Endothelial cell of umbilical vein (primary cell): ENCODE measurements around the gene GPN1. TPM values are rescaled to one million over a fixed set of nuclear protein-coding genes. Genes with fewer than 3 reads are reported as not detected.

Source experiments
- BruUV-seq: library from RNA; stranded (reverse); fragments of 400-500 nt; replicated peaks from 2 replicates; lab custom pipeline; 2021; lab: Mats Ljungman, UMichigan
- CTCF ChIA-PET: fragments of 300-600, 350-600 bp; sonication (Branson Sonifier 250); formaldehyde crosslinking; loops from one replicate; lab custom pipeline; 2021; ENCODE audit warnings: antibody characterized with exemption, inconsistent platforms; lab: Charles Lee
- POLR2A ChIA-PET: fragments of 300-600, 350-600 bp; sonication (Branson Sonifier 250); formaldehyde crosslinking; loops from one replicate; lab custom pipeline; 2021; ENCODE audit warnings: antibody characterized with exemption, inconsistent platforms; lab: Charles Lee
- DNase-seq: peaks from one replicate; pipeline ENCODE4 v3.0.0-alpha.2; 2011; ENCODE audit warnings: low read depth, low spot score
- FAIRE-seq: peaks from 2 replicates; lab custom pipeline; 2011; peaks lifted over from hg19 to GRCh38; lab: Jason Lieb, UNC
- H2AFZ ChIP-seq: 2 replicates; pipeline ENCODE4 v1.6.0; 2012; ENCODE audit warnings: low read depth, low read length, control low read depth, inconsistent platforms
- H3K27ac ChIP-seq: 2 replicates; pipeline ENCODE4 v1.5.1; 2011; ENCODE audit warnings: low read depth, mild to moderate bottlenecking, control low read depth, low read length, moderate library complexity; ENCODE audit not compliant: insufficient read depth
- H3K27me3 ChIP-seq, 2 experiments: 2 replicates each; pipeline versions ENCODE4 v1.6.0 to v1.6.1; 2011; ENCODE audit warnings: low read length in 2 of 2, mixed read lengths in 1 of 2; ENCODE audit not compliant: control insufficient read depth in 2 of 2, insufficient read depth in 2 of 2
- H3K36me3 ChIP-seq, 2 experiments: 2 replicates in 1 of 2; 3 replicates in 1 of 2; pipeline ENCODE4 v1.5.1; 2011; ENCODE audit warnings: low read length in 2 of 2, mild to moderate bottlenecking in 1 of 2, moderate library complexity in 1 of 2; ENCODE audit not compliant: control insufficient read depth in 2 of 2, insufficient read depth in 2 of 2; ENCODE audit errors: extremely low read depth in 1 of 2
- H3K4me1 ChIP-seq: 3 replicates; pipeline ENCODE4 v1.5.1; 2011; ENCODE audit warnings: mild to moderate bottlenecking, low read length; ENCODE audit not compliant: control insufficient read depth, insufficient read depth; ENCODE audit errors: extremely low read depth
- H3K4me2 ChIP-seq: 2 replicates; pipeline ENCODE4 v1.6.1; 2011; ENCODE audit warnings: low read length, control low read depth, mixed read lengths; ENCODE audit not compliant: insufficient read depth
- H3K4me3 ChIP-seq, 3 experiments: fragments of 200-600 bp in 1 of 3; sonication (generic), shearing (Covaris generic) in 1 of 3; replicated peaks in 1 of 3; 2 replicates each; pipeline ENCODE4 v1.5.1; 2011 to 2016; ENCODE audit warnings: control low read depth in 3 of 3, low read length in 3 of 3, mild to moderate bottlenecking in 2 of 3, inconsistent platforms in 1 of 3, low read depth in 1 of 3, moderate library complexity in 1 of 3; ENCODE audit not compliant: insufficient read depth in 1 of 3
- H3K79me2 ChIP-seq: 2 replicates; pipeline ENCODE4 v1.6.0; 2012; ENCODE audit warnings: low read length, inconsistent platforms; ENCODE audit not compliant: control insufficient read depth, insufficient read depth
- H3K9ac ChIP-seq: replicated peaks from 2 replicates; pipeline ENCODE3; 2011; ENCODE audit warnings: low read length, control low read depth; ENCODE audit not compliant: insufficient read depth; ENCODE audit errors: extremely low read depth
- H3K9me1 ChIP-seq: replicated peaks from 3 replicates; pipeline ENCODE4 v1.6.0; 2011; ENCODE audit warnings: mild to moderate bottlenecking, low read length; ENCODE audit not compliant: control insufficient read depth, insufficient read depth; ENCODE audit errors: extremely low read depth
- H3K9me3 ChIP-seq: replicated peaks from 2 replicates; pipeline ENCODE4 v1.5.1; 2012; ENCODE audit warnings: low read length, inconsistent platforms; ENCODE audit not compliant: control insufficient read depth, insufficient read depth
- H4K20me1 ChIP-seq: replicated peaks from 2 replicates; pipeline ENCODE3; 2011; ENCODE audit warnings: mild to moderate bottlenecking, low read length; ENCODE audit not compliant: control insufficient read depth, insufficient read depth; ENCODE audit errors: extremely low read depth
- CTCF ChIP-seq, 2 donors: IDR thresholded peaks; 1 replicate in 1 of 2; 2 replicates in 1 of 2; pipeline ENCODE4 v1.5.1; 2011; ENCODE audit warnings: low read length in 2 of 2, mild to moderate bottlenecking in 2 of 2, moderate library complexity in 2 of 2, control low read depth in 1 of 2, inconsistent platforms in 1 of 2, low read depth in 1 of 2; ENCODE audit not compliant: insufficient read depth in 1 of 2; ENCODE audit errors: extremely low read depth in 1 of 2
- EZH2 ChIP-seq: IDR thresholded peaks from 2 replicates; pipeline ENCODE4 v1.6.1; 2012; ENCODE audit warnings: borderline replicate concordance, low read depth, mild to moderate bottlenecking, moderate library complexity, low read length, inconsistent platforms; ENCODE audit not compliant: severe bottlenecking
- FOS ChIP-seq: IDR thresholded peaks from 2 replicates; pipeline ENCODE4 v1.6.1; 2011; ENCODE audit warnings: mild to moderate bottlenecking, low read length, moderate library complexity, borderline replicate concordance; ENCODE audit not compliant: insufficient read depth
- GATA2 ChIP-seq: IDR thresholded peaks from 2 replicates; pipeline ENCODE4 v1.7.0; 2011; ENCODE audit warnings: low read depth, mild to moderate bottlenecking, moderate library complexity, mixed read lengths, low read length; ENCODE audit not compliant: insufficient read length, insufficient read depth
- JUN ChIP-seq: IDR thresholded peaks from 2 replicates; pipeline ENCODE4 v1.6.1; 2011; ENCODE audit warnings: borderline replicate concordance, low read depth; ENCODE audit not compliant: insufficient read length, insufficient read depth
- MAX ChIP-seq: IDR thresholded peaks from 2 replicates; pipeline ENCODE4 v1.6.1; 2011; ENCODE audit not compliant: insufficient read depth, insufficient read length
- MYC ChIP-seq: IDR thresholded peaks from one replicate; pipeline ENCODE4 v1.6.1; 2011; ENCODE audit warnings: mild to moderate bottlenecking, low read depth, low read length
- POLR2A ChIP-seq: IDR thresholded peaks from 2 replicates; pipeline ENCODE4 v1.6.1; 2012; ENCODE audit warnings: low read depth, mild to moderate bottlenecking, control low read depth, low read length
- POLR2AphosphoS5 ChIP-seq: IDR thresholded peaks from 2 replicates; pipeline ENCODE4 v1.6.1; 2012; ENCODE audit warnings: low read depth, mild to moderate bottlenecking, control low read depth, low read length, moderate library complexity; ENCODE audit not compliant: insufficient read depth
- dilution Hi-C: fragments of 300-500 bp; cut with MboI; formaldehyde crosslinking; loops from one replicate; pipeline ENCODE4 v1.15.0; 2019; ENCODE audit warnings: low sequenced_read_pairs; ENCODE audit not compliant: extremely low pct_ligation_motif_present
- intact Hi-C: fragments of 100-400 bp; cut with micrococcal nuclease; formaldehyde crosslinking; loops from one replicate; pipeline ENCODE4 v1.10.0; 2022
- polyA plus RNA-seq, 4 experiments: library from polyadenylated mRNA; depleted of rRNA in 3 of 4; stranded (reverse) in 3 of 4; unstranded in 1 of 4; fragments of >200 nt; gene quantifications; 2 replicates each; pipeline versions ENCODE4 v1.2.1 to v1.2.3, GENCODE V29; 2011 to 2012; ENCODE audit warnings: missing spikeins in 1 of 4
- total RNA-seq: library from RNA; stranded (reverse); gene quantifications from 2 replicates; pipeline ENCODE4 v1.2.3, GENCODE V29; 2021

GPN1 gene
- total and polyA plus RNA-seq, 2 donors (not counting 3 experiments of a cell fraction or from before 2014, with no cell fraction given) = 35.4 to 45.5 TPM

DNA sequence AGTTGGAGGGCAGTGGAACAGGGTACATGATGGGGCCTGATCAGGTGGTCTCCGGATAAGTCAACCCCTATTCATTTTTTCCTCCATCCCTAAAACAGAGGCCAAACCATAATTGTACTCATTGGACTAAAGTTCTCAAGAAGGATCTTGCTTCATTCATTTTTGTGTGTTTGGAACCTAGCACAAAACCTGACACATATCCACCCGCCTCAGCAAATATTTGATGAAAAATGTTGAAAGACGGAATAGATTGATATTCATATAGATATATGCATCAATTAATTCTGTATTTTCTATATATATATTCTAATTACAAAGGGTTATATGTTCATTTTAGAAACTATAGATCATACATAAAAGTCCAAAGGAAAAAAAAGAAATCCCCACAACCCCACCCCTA is 56.7 kb downstream of the GPN1 start:
- H3K9me3 ChIP-seq = no peaks in the 10 kb centered on the region
- H4K20me1 ChIP-seq = no peaks in the 10 kb centered on the region
- no peak for FAIRE-seq
- H2AFZ ChIP-seq = no peak overlapping the region
- no peak overlapping the region for H3K27ac ChIP-seq
- H3K36me3 ChIP-seq = peaks cover 7 to 16% of the 10 kb centered on the region in 2 experiments
- H3K79me2 ChIP-seq = no peaks in the 10 kb centered on the region
- no TSS peak for BruUV-seq
- H3K27me3 ChIP-seq = no peaks in the 10 kb centered on the region
- no peak overlapping the region for H3K4me2 ChIP-seq
- DNase-seq = no peak
- H3K4me1 ChIP-seq = peaks cover 25% of the 10 kb centered on the region
- H3K9me1 ChIP-seq = no peaks in the 10 kb centered on the region
- dilution Hi-C loops = no loop called here
- H3K4me3 ChIP-seq = no peak overlapping the region
- no peak for TF ChIP-seq EZH2
- no peak for TF ChIP-seq MYC
- TF ChIP-seq POLR2A = no peak
- TF ChIP-seq MAX = no peak
- no peak for TF ChIP-seq GATA2
- TF ChIP-seq CTCF (IDR thresholded peaks at IDR 0.05; ENCODE audit: extremely low read depth in 1 of 2, insufficient read depth in 1 of 2, low read depth in 1 of 2, low read length in 2 of 2) = no peak
- TF ChIP-seq JUN = no peak
- TF ChIP-seq POLR2AphosphoS5 = no peak
- TF ChIP-seq FOS = no peak
- intact Hi-C loops = no loop called here
- ChIA-PET CTCF (no interaction called here), POLR2A (no interaction called here)
- no peak overlapping the region for H3K9ac ChIP-seq
